Kasumi-1 (cell line): Measurements from ENCODE around the gene GABRA4.
A peak's percentile ranks its signal among the peaks of the same experiment; 100 is the strongest.

Experiments used
- DNase-seq, 2 experiments: peaks; one replicate each; lab custom pipeline; 2025; lab: John Stamatoyannopoulos, UW

Gene GABRA4

GRCh38 chr4:46993075-46994006, at the start of gene GABRA4:
Gene GABRA4 (minus strand): TSS chr4:46993581. CDS start chr4:46993424, 157 bp downstream.
- DNase-seq, result no peak

GRCh38 chr4:47040828-47041227, 47.4 kb upstream of the GABRA4 start:
- no peak for DNase-seq

- DNase-seq, result no peak
Observed at GRCh38 chr4:47038263-47038662, 44.9 kb upstream of the GABRA4 start.

- DNase-seq, result peak; percentile 93 to 95
Observed at GRCh38 chr4:47032405-47033106, 39.2 kb upstream of the GABRA4 start.

- no peak for DNase-seq
Observed at GRCh38 chr4:47031751-47032404, 38.5 kb upstream of the GABRA4 start.

- DNase-seq, result no peak
Observed at GRCh38 chr4:47031011-47031678, 37.8 kb upstream of the GABRA4 start, which contains the start of gene GABRB1. Gene GABRB1 (plus strand): TSS chr4:47031567.

GRCh38 chr4:47017494-47017893, 24.1 kb upstream of the GABRA4 start:
- DNase-seq, result no peak

- no peak for DNase-seq
Observed at GRCh38 chr4:47017081-47017480, 23.7 kb upstream of the GABRA4 start.

- no peak for DNase-seq
Observed at GRCh38 chr4:47013373-47013772, 20.0 kb upstream of the GABRA4 start.

GRCh38 chr4:47012676-47013075, 19.3 kb upstream of the GABRA4 start:
- DNase-seq, result no peak

- DNase-seq, result no peak
Observed at GRCh38 chr4:47010912-47011446, 17.6 kb upstream of the GABRA4 start.

- DNase-seq, result no peak
Observed at GRCh38 chr4:47010347-47010911, 17.0 kb upstream of the GABRA4 start.

- DNase-seq, result peak; percentile 63 to 64
Observed at GRCh38 chr4:47002580-47002979, 9.2 kb upstream of the GABRA4 start.

- DNase-seq, result no peak
Observed at GRCh38 chr4:47000406-47000805, 7.0 kb upstream of the GABRA4 start.

- DNase-seq, result no peak
Observed at GRCh38 chr4:46999566-46999965, 6.2 kb upstream of the GABRA4 start.

GRCh38 chr4:46994007-46994405, 625 bp upstream of the GABRA4 start:
- no peak for DNase-seq

GRCh38 chr4:46992338-46992737, 1.0 kb downstream of the GABRA4 start:
- DNase-seq, result no peak

- DNase-seq, result peak; percentile 15 to 37
Observed at GRCh38 chr4:46986922-46987638, 6.3 kb downstream of the GABRA4 start.

GRCh38 chr4:46984781-46985180, 8.6 kb downstream of the GABRA4 start:
- DNase-seq, result no peak

GRCh38 chr4:46980851-46981250, 12.5 kb downstream of the GABRA4 start:
- DNase-seq, result no peak

GRCh38 chr4:46979726-46980125, 13.7 kb downstream of the GABRA4 start:
- no peak for DNase-seq
